HG03039 (cell line): ENCODE data around the gene SLC22A25.
"Not testable (repeated sequence)": the region's sequence is repeated elsewhere in the genome, so short reads cannot be mapped to it uniquely, and the experiment has no call there.

Experiments used
- ATAC-seq: cut with Tn5 transposase; IDR thresholded peaks from one replicate; pipeline ENCODE4 v1.9.1; 2021; ENCODE audit warnings: mild to moderate bottlenecking, moderate library complexity; ENCODE audit not compliant: unreplicated experiment

Gene SLC22A25

DNA sequence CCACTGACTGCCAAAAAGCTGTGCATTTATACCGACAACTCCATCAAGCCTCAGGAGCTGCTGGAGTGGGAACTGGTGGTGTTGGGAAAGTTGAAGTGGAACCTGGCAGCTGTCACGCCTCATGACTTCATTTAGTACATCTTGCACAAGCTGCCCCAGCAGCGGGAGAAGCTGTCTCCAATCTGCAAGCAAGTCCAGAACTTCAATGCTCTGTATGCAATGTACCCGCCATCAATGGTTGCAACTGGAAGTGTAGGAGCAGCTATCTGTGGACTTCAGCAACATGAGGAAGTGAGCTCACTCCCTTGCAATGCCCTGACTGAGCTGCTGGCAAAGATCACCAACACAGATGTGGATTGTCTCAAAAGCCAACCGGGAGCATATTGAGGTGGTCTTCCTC is at the start of gene SLC22A25:
Gene SLC22A25 (minus strand): TSS at position 67 of the 400 bp plus-strand sequence. CDS start 13,947 bp downstream, outside the sequence.
- no peak for ATAC-seq

DNA sequence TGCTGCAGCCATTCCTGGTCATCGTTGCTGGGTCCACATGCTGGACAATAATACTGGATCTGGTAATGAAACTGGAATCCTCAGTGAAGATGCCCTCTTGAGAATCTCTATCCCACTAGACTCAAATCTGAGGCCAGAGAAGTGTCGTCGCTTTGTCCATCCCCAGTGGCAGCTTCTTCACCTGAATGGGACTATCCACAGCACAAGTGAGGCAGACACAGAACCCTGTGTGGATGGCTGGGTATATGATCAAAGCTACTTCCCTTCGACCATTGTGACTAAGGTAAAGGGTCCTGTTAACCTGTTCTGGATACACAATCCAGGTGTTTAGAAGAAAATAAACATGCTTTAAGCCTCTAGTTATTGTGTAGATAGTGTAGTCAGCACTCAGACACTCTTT is 46.9 kb upstream of the SLC22A25 start:
- no peak for ATAC-seq

DNA sequence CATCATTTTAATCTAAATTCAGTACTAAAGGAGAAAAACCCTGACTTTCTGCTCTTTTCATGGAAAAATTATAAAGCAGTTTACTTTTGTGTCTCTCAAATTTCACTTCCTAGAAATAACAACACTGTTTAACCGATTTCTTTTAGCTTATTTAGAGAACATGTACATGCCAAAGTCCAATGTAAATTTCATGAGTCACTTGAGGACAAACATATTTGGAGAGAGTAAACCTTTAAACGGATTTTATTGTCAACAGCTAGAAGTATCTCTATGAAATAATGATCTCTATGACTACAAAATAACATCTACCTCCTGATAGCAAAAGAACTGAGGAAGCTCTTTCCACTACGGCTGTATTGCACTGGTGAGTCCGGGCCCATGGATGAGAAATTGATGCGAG is 46.3 kb upstream of the SLC22A25 start:
- ATAC-seq, result no peak

DNA sequence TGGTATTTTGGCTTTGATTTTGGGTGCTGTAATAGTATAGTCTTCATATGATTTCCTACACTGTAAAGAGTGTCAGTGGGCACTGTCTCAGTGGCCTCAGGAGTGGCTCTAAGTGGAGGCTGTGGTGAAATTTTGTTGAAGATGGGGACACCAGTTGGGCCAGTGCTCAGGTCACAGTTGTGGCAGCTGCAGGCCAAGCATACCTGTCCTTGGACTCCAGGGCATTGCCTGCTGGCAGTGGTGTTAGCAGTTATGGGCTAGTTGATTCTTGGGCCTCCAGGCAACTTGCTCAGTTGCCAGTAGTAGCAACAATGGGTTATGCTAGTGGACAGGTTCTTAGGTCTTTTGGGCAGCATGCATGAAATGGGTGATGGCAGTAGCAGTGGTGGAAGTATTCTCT is 39.2 kb upstream of the SLC22A25 start:
- ATAC-seq, result no peak

DNA sequence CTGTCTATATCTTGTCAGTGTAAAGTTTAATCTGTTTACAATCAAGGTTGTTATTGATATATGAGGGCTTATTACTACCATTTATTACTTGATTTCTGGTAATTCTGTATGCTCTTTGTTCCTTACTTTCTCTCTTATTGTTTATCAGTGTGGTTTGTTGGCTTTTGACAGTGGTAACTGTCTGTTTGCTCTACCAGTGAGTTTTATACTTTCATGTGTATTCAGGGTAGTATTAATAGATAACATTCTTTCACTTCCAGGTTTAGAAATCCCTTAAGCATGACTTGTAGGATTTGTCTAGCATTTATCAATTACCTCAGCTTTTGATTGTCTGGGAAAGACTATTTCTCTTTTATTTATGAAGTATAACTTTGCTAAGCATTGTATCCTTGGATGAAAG is 37.5 kb upstream of the SLC22A25 start:
- no peak for ATAC-seq

DNA sequence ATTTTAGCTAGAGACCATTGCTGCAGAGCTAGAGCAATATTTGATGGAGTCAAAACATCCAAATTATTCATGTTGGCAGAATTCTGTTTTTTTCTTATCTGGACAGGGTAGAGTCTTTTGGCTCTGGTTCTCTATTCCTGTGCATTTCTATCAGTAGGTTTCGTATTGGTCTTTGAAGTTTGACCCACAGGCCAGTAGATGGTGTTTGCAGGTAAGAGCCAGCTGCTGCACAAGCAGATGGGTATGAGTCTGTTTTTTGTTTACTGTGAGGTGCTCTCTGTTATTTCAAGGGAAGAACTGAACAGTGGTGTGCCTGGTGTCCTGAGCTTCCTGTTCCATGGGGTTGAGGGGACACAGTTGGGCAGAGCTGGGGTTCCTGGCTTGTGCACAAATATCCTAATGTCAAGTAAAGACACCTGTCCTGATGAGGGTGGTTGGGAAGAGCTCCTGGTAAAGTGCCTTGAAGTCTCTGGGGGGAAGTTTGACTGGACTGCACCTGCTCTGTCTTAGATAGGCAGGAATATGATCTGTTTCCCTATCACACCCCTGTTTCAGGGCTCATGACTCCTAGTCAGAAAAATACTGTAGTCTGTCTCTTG is 34.0 kb upstream of the SLC22A25 start:
- ATAC-seq, result no peak

DNA sequence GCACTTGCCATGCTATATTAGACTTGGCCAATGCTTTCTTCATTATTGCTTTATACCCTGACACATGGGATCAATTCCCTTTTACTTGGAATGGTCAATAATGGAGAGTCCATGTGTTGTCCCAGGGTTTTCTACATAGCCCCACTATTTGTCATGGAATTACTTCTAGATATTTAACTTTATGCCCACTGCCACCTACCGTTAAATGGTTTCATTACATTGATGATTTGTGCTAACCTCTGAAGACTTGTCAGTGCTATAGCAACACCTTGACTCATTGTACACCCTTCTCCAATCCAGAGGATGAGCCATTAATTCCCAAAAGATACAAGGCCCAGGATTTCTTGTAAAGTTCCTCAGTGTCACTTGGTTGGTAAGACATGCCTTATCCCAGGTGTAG is 31.4 kb upstream of the SLC22A25 start:
- no peak for ATAC-seq

DNA sequence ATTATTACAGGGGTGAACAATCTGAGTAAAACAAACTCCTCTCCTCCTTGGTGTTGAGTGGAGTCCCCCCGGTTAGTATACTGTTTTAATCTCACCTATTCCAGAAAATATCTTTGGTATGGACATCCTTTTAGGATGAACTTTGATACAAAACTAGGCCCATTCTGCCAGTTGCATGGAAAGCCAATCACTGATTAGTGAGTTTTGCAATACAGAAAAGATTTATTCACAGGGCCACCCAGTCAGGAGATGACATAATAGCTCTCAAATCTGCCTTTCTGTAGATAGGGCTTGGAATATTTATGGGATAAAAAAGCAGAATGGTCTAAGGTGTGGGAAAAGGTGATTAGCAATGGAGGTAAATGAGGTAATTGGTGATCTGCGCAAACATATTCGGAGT is 30.3 kb upstream of the SLC22A25 start:
- no peak for ATAC-seq

DNA sequence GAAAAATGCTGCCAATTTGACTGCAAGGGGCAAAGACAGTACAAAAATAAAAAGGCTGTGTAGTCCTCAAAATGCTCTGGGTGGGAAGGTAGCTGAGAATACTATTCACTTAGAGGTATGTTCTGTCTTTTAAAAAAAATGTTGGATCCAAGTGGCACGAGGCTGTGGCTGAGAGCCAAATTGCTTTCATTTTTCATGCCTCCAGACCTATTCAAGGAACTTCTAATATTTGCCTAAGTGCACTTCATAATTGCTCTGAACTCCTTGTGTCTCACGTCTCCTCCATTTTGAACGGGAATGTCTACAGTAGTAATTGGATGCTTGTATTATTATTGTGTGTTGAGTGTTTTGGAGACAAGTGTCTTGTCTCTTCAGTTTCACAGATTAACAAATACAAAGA is 19.1 kb upstream of the SLC22A25 start:
- ATAC-seq, result no peak

DNA sequence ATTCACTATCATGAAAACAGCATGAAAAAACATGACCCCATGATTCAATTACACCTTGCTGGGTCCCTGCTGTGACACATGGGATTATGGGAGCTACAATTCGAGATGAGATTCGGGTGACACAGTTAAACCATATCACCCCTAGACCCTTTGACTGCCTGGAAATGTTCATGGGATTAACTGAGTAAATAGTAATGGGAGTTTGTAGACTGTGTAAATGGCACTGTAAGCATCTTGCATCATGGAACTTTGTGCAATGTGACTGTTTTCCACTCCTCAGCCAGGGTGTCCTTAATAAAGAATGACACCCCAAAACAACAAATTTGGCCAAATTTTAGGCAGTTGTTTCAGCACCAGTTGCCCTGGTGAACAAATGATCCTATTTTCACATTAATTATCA is 7.9 kb upstream of the SLC22A25 start:
- ATAC-seq, result no peak

DNA sequence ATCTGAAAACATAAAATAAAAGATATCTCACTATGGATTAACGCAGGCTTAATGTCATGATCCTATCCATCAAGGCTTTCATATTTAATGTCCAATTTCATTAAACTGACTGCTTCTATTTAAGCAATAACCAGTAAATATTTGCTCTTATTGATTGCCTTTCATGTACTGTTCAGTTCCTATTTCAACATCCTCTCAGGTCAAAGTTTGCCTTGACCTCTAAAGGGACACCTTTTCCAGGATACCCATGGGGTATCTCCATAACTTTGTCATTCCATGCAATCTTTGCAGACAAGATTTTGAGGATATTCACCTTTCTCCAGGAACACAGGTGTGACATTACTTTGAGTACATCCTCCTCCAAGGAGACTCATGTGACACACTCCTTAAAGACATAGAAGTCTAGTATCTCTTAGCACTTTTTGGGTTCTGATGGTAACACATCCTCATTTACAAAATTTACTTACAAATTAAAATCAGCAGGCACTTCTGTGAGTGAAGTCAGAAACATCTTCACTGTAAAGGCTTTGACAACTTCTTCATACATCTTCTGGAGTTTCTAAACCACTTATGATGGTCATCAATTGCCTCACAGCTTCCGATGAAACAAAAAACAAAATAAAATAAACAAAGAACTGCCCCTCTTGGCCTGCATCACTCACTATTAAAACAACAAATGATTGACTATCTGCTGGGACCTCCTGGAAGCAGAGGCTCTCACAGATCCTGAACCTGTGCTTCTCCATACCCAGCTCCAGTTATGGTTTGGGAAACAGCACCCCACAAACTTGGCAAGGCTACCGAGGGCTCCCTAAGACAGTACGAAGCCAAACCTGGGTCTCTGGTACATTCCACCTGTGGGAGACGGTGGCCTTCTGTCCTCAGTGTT is 7.0 kb upstream of the SLC22A25 start:
- ATAC-seq, result no peak

DNA sequence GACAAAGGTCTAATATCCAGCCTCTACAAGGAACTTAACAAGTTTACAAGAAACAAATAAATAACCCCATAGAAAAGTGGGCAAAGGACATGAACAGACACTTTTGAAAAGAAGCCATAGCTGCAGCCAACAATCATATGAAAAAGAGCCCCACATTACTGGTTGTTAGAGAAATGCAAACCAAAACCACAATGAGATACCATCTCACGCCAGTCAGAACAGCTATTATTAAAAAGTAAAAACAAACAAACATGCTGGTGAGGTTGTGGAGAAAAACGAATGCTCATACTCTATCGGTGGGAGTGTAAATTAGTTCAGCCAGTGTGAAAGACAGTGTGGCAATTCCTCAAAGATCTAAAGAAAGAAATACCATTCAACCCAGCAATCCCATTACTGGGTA is 5.6 kb upstream of the SLC22A25 start:
- no peak for ATAC-seq

DNA sequence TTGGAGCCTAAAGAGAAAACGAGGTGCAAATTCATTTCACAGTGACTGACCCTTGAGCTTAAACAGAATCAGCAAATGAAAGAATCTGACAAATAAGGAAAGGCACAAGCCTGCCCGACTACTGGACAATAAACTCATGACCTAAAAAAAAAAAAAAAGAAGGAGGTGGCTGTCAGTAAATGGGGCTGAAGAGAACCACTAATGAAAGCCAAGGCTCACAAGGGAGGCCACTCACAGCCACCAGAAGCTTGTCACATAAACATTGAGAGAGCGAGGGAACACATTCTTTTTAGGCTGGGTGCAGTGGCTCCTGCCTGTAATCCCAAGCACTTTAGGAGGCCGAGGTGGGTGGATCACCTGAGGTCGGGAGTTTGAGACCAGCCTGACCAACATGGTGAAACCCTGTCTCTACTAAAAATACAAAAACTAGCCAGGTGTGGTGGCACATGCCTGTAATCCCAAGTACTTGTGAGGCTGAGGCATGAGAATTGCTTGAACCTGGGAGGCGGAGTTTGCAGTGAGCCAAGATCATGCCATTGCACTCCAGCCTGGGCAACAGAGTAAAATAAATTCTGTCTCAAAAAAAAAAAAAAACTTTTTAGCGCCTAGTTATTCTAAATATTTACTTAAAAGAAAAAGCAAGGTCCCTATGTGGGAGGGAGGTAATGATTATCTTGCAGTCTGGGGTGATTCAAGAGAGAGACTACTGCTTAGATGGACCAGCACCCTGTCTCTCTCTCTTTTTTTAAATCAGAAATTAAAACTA is 4.0 kb upstream of the SLC22A25 start:
- not testable (repeated sequence) for ATAC-seq

DNA sequence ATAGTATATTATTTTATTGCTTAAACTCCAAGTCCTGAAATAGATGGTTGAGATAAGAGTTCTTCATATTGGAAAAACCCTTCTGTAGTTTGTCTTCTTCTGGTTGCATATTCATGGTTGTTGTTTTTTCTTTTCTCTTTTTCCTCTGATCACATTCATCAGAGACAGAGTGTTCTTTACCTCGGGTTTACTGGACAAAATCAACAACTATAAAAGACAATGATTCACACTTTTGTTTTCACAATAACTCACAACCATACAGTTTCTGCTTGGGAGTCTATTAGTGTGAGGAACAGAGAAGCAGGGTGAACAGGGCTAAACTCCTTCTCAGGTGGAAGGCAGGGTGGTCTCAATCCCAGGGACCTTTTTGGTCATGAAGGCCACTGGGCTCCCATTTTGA is 2.6 kb upstream of the SLC22A25 start:
- no peak for ATAC-seq

DNA sequence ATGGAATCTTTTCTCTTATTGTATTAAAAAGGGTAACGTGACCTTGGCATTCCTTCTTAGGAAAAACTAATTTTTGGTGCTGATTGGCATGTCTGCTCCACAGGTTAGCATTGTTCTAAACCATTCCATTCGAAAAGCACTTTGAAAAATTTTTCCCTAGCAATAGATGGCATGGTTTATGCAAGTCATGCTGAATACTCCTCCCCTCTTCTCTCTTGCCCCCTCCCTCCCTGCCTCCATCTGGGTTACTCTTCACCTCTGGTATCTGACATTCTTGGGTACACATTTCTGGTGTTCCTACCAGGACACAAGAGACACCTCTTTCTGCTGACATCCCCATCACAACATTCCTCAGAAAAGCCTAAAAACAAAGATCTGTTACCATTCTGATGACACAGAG is 1.5 kb upstream of the SLC22A25 start:
- ATAC-seq, result no peak

DNA sequence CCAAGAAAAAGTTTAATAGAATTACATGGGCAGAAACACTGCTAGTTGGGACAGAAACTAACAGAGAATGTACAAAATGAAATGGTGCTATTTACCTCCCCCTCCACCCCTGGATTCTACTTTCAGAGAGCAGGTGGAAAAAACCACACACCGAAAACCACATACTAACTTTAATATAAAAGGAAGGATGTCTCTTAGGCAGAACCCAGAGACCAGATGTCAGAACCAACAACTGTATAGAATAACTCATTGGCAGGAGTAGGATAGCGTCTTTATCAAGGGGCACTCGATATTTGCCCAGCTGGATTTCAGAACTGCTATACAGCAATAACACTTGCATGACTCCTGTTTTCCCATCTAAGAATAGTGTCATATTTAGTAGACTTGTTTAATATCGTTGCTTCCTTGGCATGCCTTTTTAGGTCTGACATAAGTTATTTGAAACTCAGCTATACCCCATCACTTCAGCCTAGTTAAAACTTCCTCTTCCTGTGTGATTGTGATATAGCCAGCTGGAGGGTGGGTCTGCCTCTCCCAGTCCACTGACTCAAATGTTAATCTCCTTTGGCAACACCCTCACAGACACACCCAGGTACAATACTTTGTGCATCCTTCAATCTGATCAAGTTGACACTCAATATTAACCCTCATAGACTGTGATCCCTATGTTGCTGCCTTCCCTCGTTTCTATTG is 1.2 kb downstream of the SLC22A25 start:
- ATAC-seq, result no peak

DNA sequence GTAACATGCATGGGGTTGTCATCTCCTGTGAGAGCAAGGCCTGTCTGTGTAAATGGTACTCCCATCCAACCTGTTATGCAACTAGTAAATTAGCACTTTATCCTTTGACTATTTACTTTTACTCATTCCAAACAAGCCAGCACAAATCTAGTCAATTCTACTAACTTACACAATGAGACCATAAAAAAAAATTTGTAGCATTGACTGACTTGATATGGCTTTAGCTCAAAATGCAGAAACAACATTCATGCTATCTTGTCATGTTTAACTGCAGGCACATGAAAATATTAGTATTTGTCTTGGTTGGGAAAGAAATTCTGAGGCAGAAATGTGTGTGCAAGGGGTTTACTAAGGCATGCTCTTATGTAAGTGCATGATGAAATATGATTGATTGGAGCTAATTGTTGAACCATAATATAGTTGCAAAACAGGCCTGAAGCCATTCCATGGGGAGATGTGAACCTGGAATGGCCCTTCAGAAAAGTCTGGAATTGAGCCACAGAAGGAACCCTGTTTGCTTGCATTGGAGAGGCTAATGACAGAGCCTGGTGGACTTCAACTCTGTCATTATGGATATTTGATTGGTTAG is 2.5 kb downstream of the SLC22A25 start:
- no peak for ATAC-seq

DNA sequence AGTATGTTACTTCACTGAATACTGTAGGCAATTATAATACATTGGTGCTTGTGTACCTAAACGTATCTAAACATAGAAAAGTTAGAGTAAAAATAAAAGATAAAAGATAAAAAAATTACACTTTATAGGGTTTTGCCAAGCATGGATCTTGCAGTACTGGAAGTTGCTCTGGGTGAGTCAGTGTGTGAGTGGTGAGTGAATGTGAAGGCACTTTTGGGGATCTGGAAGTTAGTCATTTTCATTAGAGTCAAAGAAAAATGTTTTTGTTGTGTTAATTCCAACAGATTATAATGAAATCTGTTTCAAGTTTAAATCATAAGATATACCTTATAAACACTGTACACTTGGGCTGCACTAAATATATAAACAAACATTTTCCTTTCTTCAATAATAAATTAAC is 3.3 kb downstream of the SLC22A25 start:
- ATAC-seq, result no peak

DNA sequence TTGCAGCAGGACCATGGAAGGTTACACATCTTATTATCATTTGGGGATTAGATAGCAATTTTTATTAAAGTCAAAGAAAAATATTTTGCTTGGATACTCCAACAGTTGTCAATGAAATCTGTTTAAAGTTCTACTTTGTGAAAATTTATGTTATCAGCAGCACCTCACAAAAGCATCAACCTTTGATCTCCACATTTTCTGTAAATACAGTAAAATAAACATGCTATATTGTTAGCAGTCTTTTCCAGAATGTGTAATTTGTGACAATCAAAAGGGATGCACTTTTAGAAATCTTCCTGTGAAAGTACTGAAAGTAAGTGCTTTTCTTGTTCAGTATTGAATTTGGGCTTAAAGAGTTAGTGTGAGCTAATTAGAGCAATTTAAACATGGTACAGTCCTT is 4.1 kb downstream of the SLC22A25 start:
- no peak for ATAC-seq

DNA sequence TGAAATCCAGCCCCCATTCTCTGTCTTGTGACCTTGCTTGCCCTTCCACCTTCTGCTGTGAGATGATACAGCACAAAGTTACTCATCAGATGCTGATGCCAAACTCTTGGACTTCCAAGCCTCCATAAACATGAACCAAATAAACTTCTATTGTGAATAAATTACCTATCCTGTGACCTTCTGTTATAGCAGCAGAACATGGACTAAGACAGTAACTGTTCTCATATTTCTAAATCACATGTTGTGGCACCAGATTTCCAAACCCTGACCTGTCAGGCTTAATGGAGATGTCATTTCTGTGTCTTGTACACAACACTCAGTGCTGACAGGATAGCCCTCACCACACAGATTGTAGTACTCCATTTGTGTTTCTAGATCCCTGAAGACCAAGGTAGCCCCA is 6.0 kb downstream of the SLC22A25 start:
- no peak for ATAC-seq
